PC-3 (cell line): ENCODE results near the gene CDK19. TPM values are rescaled to one million over a fixed set of nuclear protein-coding genes. Genes with fewer than 3 reads are reported as not detected.

ENCODE experiments used
- ATAC-seq: fragments of 200-7000 bp; cut with Tn5 transposase; 2 replicates; pipeline ENCODE4 v1.9.1; 2020; ENCODE audit warnings: mild to moderate bottlenecking, moderate library complexity
- BruUV-seq: library from RNA; stranded (reverse); fragments of 400-500 nt; replicated peaks from 2 replicates; lab custom pipeline; 2021; lab: Mats Ljungman, UMichigan
- CTCF ChIA-PET: fragments of 300-600 bp; sonication (Branson Sonifier 250); formaldehyde crosslinking; loops from one replicate; lab custom pipeline; 2022; ENCODE audit warnings: antibody characterized with exemption; lab: Charles Lee
- POLR2A ChIA-PET: fragments of 300-600 bp; sonication (Branson Sonifier 250); formaldehyde crosslinking; loops from one replicate; lab custom pipeline; 2022; ENCODE audit warnings: antibody characterized with exemption; ENCODE audit not compliant: unreplicated experiment; lab: Charles Lee
- DNase-seq: peaks from one replicate; pipeline ENCODE4 v3.0.0-alpha.2; 2015
- H2AFZ ChIP-seq: fragments of 300-600 bp; sonication (generic); 2 replicates; pipeline ENCODE4 v1.6.0; 2016; ENCODE audit warnings: antibody characterized with exemption, low read length
- H3F3A ChIP-seq: fragments of 300-600 bp; sonication (generic); one replicate; pipeline ENCODE4 v1.6.0; 2017; ENCODE audit warnings: antibody characterized with exemption, low read length, control low read depth, mild to moderate bottlenecking; ENCODE audit not compliant: unreplicated experiment
- H3K27ac ChIP-seq: fragments of 300-600 bp; sonication (generic); 2 replicates; pipeline ENCODE4 v1.5.1; 2016; ENCODE audit warnings: mild to moderate bottlenecking, low read length
- H3K27me3 ChIP-seq: fragments of 300-600 bp; sonication (generic); 2 replicates; pipeline ENCODE4 v1.6.1; 2016; ENCODE audit warnings: low read length, mixed read lengths
- H3K36me3 ChIP-seq: fragments of 300-600 bp; sonication (generic); 2 replicates; pipeline ENCODE4 v1.6.1; 2016; ENCODE audit warnings: low read depth, mixed run types, low read length, mixed read lengths
- H3K4me1 ChIP-seq: fragments of 300-600 bp; sonication (generic); 2 replicates; pipeline ENCODE4 v1.5.1; 2016; ENCODE audit warnings: low read length; ENCODE audit not compliant: insufficient read depth
- H3K4me2 ChIP-seq: fragments of 300-600 bp; sonication (generic); 2 replicates; pipeline ENCODE4 v1.6.0; 2016; ENCODE audit warnings: low read length
- H3K4me3 ChIP-seq: fragments of 300-600 bp; sonication (generic); 2 replicates; pipeline ENCODE4 v1.5.1; 2016; ENCODE audit warnings: mild to moderate bottlenecking, low read length, mixed read lengths
- H3K79me2 ChIP-seq: fragments of 300-600 bp; sonication (generic); 2 replicates; pipeline ENCODE4 v1.6.1; 2017; ENCODE audit warnings: low read length, mixed read lengths
- H3K9ac ChIP-seq: fragments of 300-600 bp; sonication (generic); 2 replicates; pipeline ENCODE4 v1.6.0; 2016; ENCODE audit warnings: mild to moderate bottlenecking, low read length
- H3K9me2 ChIP-seq: fragments of 300-600 bp; sonication (generic); replicated peaks from 2 replicates; pipeline ENCODE4 v1.6.1; 2016; ENCODE audit warnings: mixed run types, low read length, mixed read lengths
- H3K9me3 ChIP-seq: fragments of 300-600 bp; sonication (generic); 2 replicates; pipeline ENCODE4 v1.6.1; 2016; ENCODE audit warnings: low read length, mixed read lengths
- H4K20me1 ChIP-seq: fragments of 300-600 bp; sonication (generic); 2 replicates; pipeline ENCODE4 v1.6.1; 2016; ENCODE audit warnings: low read length, mixed read lengths
- EZH2 ChIP-seq: fragments of 300-600 bp; sonication (generic); IDR thresholded peaks from one replicate; pipeline ENCODE4 v1.6.1; 2017; ENCODE audit warnings: antibody characterized with exemption, mild to moderate bottlenecking, low read length; ENCODE audit not compliant: unreplicated experiment
- EZH2phosphoT487 ChIP-seq: fragments of 300-600 bp; sonication (generic); IDR thresholded peaks from 2 replicates; pipeline ENCODE4 v1.6.1; 2018; ENCODE audit warnings: mild to moderate bottlenecking, antibody characterized with exemption, low read length, borderline replicate concordance
- intact Hi-C: fragments of 100-400 bp; cut with micrococcal nuclease; formaldehyde crosslinking; loops from 2 replicates; pipeline ENCODE4 v1.9.0; 2023
- total RNA-seq: library from RNA; depleted of rRNA; stranded (reverse); fragments of >200 nt; gene quantifications from 2 replicates; pipeline ENCODE4 v1.2.3, GENCODE V29; 2014
- TF ChIP-seq, protein P1 (sequence below): fragments of 300-600 bp; sonication (generic); conservative IDR thresholded peaks from 2 replicates; pipeline ENCODE4 v1.5.1; 2017; ENCODE audit warnings: antibody characterized with exemption, low read depth, mild to moderate bottlenecking, low read length

CDK19 gene
- total RNA-seq, 1 experiment from 2014 or later: 4.2 TPM

DNA sequence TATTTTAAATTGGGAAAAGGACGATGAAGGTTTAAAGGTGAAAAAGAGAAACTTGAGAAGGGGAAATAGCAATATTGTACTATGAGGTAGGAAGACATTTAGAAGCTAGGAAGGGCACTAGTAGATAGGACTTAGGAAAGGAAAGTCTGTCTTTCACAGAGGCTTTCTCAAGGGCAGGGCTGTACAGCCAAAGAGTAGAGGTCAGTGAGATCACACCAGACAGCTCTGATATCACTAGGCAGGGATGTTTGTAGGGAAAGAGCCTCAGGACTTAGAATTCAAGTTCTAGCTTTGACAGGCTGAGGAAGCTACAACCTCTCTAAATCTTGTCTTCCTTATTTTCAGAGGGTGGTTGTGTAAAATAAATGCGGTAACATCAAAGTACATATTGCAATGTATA lies 178.5 kb downstream of the CDK19 start:
- H2AFZ ChIP-seq: no peak overlapping the region
- no peaks in the 10 kb centered on the region for H3K4me1 ChIP-seq
- no peaks in the 10 kb centered on the region for H3K27me3 ChIP-seq
- H4K20me1 ChIP-seq: no peaks in the 10 kb centered on the region
- no peak overlapping the region for H3K9ac ChIP-seq
- CTCF ChIA-PET: no interaction called here
- no peaks in the 10 kb centered on the region for H3K9me3 ChIP-seq
- POLR2A ChIA-PET: no interaction called here
- H3K27ac ChIP-seq: no peak overlapping the region
- no peak overlapping the region for H3K4me3 ChIP-seq
- H3K79me2 ChIP-seq: no peaks in the 10 kb centered on the region
- DNase-seq (no peak), ATAC-seq (no peak)
- no TSS peak for BruUV-seq
- H3K9me2 ChIP-seq: no peaks in the 10 kb centered on the region
- H3K36me3 ChIP-seq: no peaks in the 10 kb centered on the region
- H3K4me2 ChIP-seq: no peak overlapping the region
- intact Hi-C loops: no loop called here
- H3F3A ChIP-seq: no peaks in the 10 kb centered on the region
- no peak for TF ChIP-seq EZH2
- TF ChIP-seq EZH2phosphoT487: no peak
- TF ChIP-seq, protein P1, sequence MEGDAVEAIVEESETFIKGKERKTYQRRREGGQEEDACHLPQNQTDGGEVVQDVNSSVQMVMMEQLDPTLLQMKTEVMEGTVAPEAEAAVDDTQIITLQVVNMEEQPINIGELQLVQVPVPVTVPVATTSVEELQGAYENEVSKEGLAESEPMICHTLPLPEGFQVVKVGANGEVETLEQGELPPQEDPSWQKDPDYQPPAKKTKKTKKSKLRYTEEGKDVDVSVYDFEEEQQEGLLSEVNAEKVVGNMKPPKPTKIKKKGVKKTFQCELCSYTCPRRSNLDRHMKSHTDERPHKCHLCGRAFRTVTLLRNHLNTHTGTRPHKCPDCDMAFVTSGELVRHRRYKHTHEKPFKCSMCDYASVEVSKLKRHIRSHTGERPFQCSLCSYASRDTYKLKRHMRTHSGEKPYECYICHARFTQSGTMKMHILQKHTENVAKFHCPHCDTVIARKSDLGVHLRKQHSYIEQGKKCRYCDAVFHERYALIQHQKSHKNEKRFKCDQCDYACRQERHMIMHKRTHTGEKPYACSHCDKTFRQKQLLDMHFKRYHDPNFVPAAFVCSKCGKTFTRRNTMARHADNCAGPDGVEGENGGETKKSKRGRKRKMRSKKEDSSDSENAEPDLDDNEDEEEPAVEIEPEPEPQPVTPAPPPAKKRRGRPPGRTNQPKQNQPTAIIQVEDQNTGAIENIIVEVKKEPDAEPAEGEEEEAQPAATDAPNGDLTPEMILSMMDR: no peak

DNA sequence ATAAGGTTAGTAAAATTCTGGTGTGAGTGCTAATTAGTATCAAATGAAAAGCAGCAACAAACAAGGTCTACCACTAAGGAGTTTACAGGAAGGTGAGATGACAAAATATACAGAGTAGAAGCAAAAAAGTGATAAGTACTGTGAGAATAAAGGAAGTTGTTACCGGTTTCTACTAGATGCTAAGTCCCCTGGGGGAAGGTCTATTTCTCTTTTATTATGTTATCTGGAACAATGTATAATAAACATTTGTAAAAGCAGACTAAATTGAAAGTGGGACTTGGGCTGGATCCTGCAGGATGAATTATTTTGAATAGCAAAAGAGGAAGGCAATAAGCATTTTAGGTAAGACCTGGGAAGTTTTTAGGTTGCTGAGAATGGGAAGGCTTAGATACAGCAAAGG lies 180.2 kb downstream of the CDK19 start:
- POLR2A ChIA-PET: no interaction called here
- Histone ChIP-seq H3K4me3 (no peak overlapping the region), H4K20me1 (no peaks in the 10 kb centered on the region), H3K4me1 (no peaks in the 10 kb centered on the region), H3K27me3 (no peaks in the 10 kb centered on the region), H3F3A (no peaks in the 10 kb centered on the region), H3K4me2 (no peak overlapping the region), H3K27ac (no peak overlapping the region), H3K9me3 (no peaks in the 10 kb centered on the region), H3K79me2 (no peaks in the 10 kb centered on the region), H3K9me2 (no peaks in the 10 kb centered on the region), H3K9ac (no peak overlapping the region), H2AFZ (no peak overlapping the region), H3K36me3 (no peaks in the 10 kb centered on the region)
- no peak for ATAC-seq
- TF ChIP-seq, protein P1: no peak
- no peak for TF ChIP-seq EZH2
- no peak for TF ChIP-seq EZH2phosphoT487
- BruUV-seq: no TSS peak
- DNase-seq: no peak
- intact Hi-C loops: no loop called here
- CTCF ChIA-PET: no interaction called here

DNA sequence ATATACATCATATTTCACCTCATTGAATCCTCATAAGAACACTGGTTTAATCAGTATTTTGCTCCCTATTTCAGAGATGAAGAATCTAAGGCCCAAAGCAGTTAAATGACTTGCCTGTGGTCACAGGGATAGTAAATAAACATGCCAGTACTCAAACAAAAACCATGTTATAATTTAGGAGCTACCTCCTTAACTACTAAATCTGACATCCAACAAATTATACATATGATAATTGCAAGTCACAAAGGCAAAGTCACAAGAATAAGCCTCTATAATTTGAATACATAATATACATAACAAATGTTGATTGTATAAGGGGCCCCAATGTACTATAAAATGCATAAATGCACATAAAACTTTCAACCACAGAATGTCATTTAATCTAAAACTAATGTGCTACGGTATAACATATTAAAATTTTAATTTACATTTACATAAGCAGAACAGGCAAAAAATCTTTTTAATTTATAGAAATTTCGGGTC lies 181.5 kb downstream of the CDK19 start:
- DNase-seq (no peak), ATAC-seq (no peak)
- Histone ChIP-seq H3K27ac (no peak overlapping the region), H3K9me2 (no peaks in the 10 kb centered on the region), H3K36me3 (no peaks in the 10 kb centered on the region), H3K27me3 (no peaks in the 10 kb centered on the region), H3K9me3 (no peaks in the 10 kb centered on the region), H3K4me1 (peaks cover 4% of the 10 kb centered on the region), H3K9ac (no peak overlapping the region), H3K4me2 (no peak overlapping the region), H2AFZ (no peak overlapping the region), H4K20me1 (no peaks in the 10 kb centered on the region), H3K79me2 (no peaks in the 10 kb centered on the region), H3F3A (no peaks in the 10 kb centered on the region), H3K4me3 (no peak overlapping the region)
- TF ChIP-seq, protein P1: no peak
- TF ChIP-seq EZH2phosphoT487: no peak
- intact Hi-C loops: no loop called here
- POLR2A ChIA-PET: no interaction called here
- BruUV-seq: no TSS peak
- CTCF ChIA-PET: no interaction called here
